ENCODE results near the gene STRIP1. TPM values are rescaled to one million over a fixed set of nuclear protein-coding genes. Genes with fewer than 3 reads are reported as not detected.

The STRIP1 gene
- total RNA-seq, 2 donors from 2014 or later, result 14.6 to 19.1 TPM

- no peak for TF ChIP-seq CTCF (IDR thresholded peaks at IDR 0.05)
Observed at GRCh38 chr1:110047463-110047862, 13.0 kb downstream of the STRIP1 start.

GRCh38 chr1:110048240-110048639 is 13.8 kb downstream of the STRIP1 start:
- Histone ChIP-seq H3K27ac (no peak overlapping the region), H3K4me1 (peaks cover 0 to 18% of the 10 kb centered on the region in 2 donors), H3K4me3 (no peak overlapping the region), H3K9me3 (no peaks in the 10 kb centered on the region), H3K36me3 (peaks cover 96% of the 10 kb centered on the region), H3K27me3 (no peaks in the 10 kb centered on the region)
- DNase-seq (ENCODE audit: low spot score), result no peak
- no peak for TF ChIP-seq CTCF (IDR thresholded peaks at IDR 0.05)

More at GRCh38 chr1:110047463-110047862, 13.0 kb downstream of the STRIP1 start:
- H3K4me1 ChIP-seq, result peaks cover 0 to 18% of the 10 kb centered on the region in 2 donors
- no peaks in the 10 kb centered on the region for H3K9me3 ChIP-seq
- DNase-seq (ENCODE audit: low spot score), result no peak
- H3K27ac ChIP-seq, result no peak overlapping the region
- H3K27me3 ChIP-seq, result no peaks in the 10 kb centered on the region
- H3K4me3 ChIP-seq, result no peak overlapping the region
- H3K36me3 ChIP-seq, result peaks cover 96% of the 10 kb centered on the region

GRCh38 chr1:110048923-110049601 is 14.6 kb downstream of the STRIP1 start:
- no peak for TF ChIP-seq CTCF (IDR thresholded peaks at IDR 0.05)
- Histone ChIP-seq H3K4me3 (no peak overlapping the region), H3K9me3 (no peaks in the 10 kb centered on the region), H3K27me3 (no peaks in the 10 kb centered on the region), H3K4me1 (peaks cover 0 to 23% of the 10 kb centered on the region in 2 donors), H3K27ac (no peak overlapping the region), H3K36me3 (peaks cover 96% of the 10 kb centered on the region)
- no peak for DNase-seq (ENCODE audit: low spot score)

GRCh38 chr1:110049801-110050601 is 15.6 kb downstream of the STRIP1 start:
- Histone ChIP-seq H3K4me3 (no peak overlapping the region), H3K27me3 (no peaks in the 10 kb centered on the region), H3K36me3 (peaks cover 96% of the 10 kb centered on the region), H3K9me3 (no peaks in the 10 kb centered on the region), H3K27ac (no peak overlapping the region), H3K4me1 (peaks cover 0 to 23% of the 10 kb centered on the region in 2 donors)
- no peak for DNase-seq (ENCODE audit: low spot score)
- TF ChIP-seq CTCF (IDR thresholded peaks at IDR 0.05), result no peak

GRCh38 chr1:110050602-110051261 is 16.3 kb downstream of the STRIP1 start:
- Histone ChIP-seq H3K27ac (no peak overlapping the region), H3K4me3 (no peak overlapping the region), H3K4me1 (peaks cover 0 to 23% of the 10 kb centered on the region in 2 donors), H3K27me3 (no peaks in the 10 kb centered on the region), H3K36me3 (peaks cover 96% of the 10 kb centered on the region), H3K9me3 (no peaks in the 10 kb centered on the region)
- no peak for DNase-seq (ENCODE audit: low spot score)
- TF ChIP-seq CTCF (IDR thresholded peaks at IDR 0.05), result no peak
